Stimulated activated CD8-positive, alpha-beta memory T cell treated with anti-CD3 and anti-CD28 coated beads, Interleukin-2, amount 100 ng/mL, for 48 hours (primary cell): ENCODE results near the gene ISG15.
A peak's percentile ranks its signal among the peaks of the same experiment; 100 is the strongest.
"Not testable (repeated sequence)": the region's sequence is repeated elsewhere in the genome, so short reads cannot be mapped to it uniquely, and the experiment has no call there.

Source experiments
- DNase-seq, 2 donors: peaks; one replicate each; pipeline ENCODE4 v3.0.0-alpha.2; 2020; ENCODE audit warnings: low read depth in 2 of 2

The ISG15 gene

GRCh38 chr1:1044455-1045078 lies 31.3 kb downstream of the ISG15 start:
- DNase-seq: no peak

GRCh38 chr1:1045129-1045528 lies 31.8 kb downstream of the ISG15 start:
- no peak for DNase-seq

- DNase-seq: no peak
Measured at GRCh38 chr1:1046243-1046642, 32.9 kb downstream of the ISG15 start.

GRCh38 chr1:1046767-1047166 lies 33.5 kb downstream of the ISG15 start:
- no peak for DNase-seq

GRCh38 chr1:1047407-1047806 lies 34.1 kb downstream of the ISG15 start:
- no peak for DNase-seq

- no peak for DNase-seq
Measured at GRCh38 chr1:1047963-1048362, 34.7 kb downstream of the ISG15 start.

- DNase-seq: no peak
Measured at GRCh38 chr1:1048765-1049164, 35.5 kb downstream of the ISG15 start.

- no peak for DNase-seq
Measured at GRCh38 chr1:1049318-1050165, 36.2 kb downstream of the ISG15 start.

- DNase-seq: no peak
Measured at GRCh38 chr1:1050577-1051052, 37.3 kb downstream of the ISG15 start.

GRCh38 chr1:1051127-1051810 lies 38.0 kb downstream of the ISG15 start:
- DNase-seq: no peak

GRCh38 chr1:1052003-1052840 lies 38.9 kb downstream of the ISG15 start:
- DNase-seq: no peak

GRCh38 chr1:1053022-1053421 lies 39.7 kb downstream of the ISG15 start:
- no peak for DNase-seq

- DNase-seq: no peak
Measured at GRCh38 chr1:1053682-1054081, 40.4 kb downstream of the ISG15 start.

- no peak for DNase-seq
Measured at GRCh38 chr1:1054099-1054700, 40.9 kb downstream of the ISG15 start.

GRCh38 chr1:1054971-1055370 lies 41.7 kb downstream of the ISG15 start:
- DNase-seq: no peak

- DNase-seq: no peak
Measured at GRCh38 chr1:1055841-1056736, 42.8 kb downstream of the ISG15 start.

GRCh38 chr1:1057769-1058087 lies 44.4 kb downstream of the ISG15 start:
- not testable (repeated sequence) for DNase-seq

- no peak for DNase-seq
Measured at GRCh38 chr1:1058088-1058905, 45.0 kb downstream of the ISG15 start.

- DNase-seq: peak in 1 of 2 donors; percentile 45
Measured at GRCh38 chr1:1058921-1059493, 45.7 kb downstream of the ISG15 start.
